Endothelial cell of umbilical vein (primary cell): ENCODE data around the gene WHRN.

Experiments used
- CTCF ChIP-seq, 2 donors: IDR thresholded peaks; 1 replicate in 1 of 2; 2 replicates in 1 of 2; pipeline ENCODE4 v1.5.1; 2011; ENCODE audit warnings: low read length in 2 of 2, mild to moderate bottlenecking in 2 of 2, moderate library complexity in 2 of 2, control low read depth in 1 of 2, inconsistent platforms in 1 of 2, low read depth in 1 of 2; ENCODE audit not compliant: insufficient read depth in 1 of 2; ENCODE audit errors: extremely low read depth in 1 of 2
- EZH2 ChIP-seq: IDR thresholded peaks from 2 replicates; pipeline ENCODE4 v1.6.1; 2012; ENCODE audit warnings: borderline replicate concordance, low read depth, mild to moderate bottlenecking, moderate library complexity, low read length, inconsistent platforms; ENCODE audit not compliant: severe bottlenecking
- MAX ChIP-seq: IDR thresholded peaks from 2 replicates; pipeline ENCODE4 v1.6.1; 2011; ENCODE audit not compliant: insufficient read depth, insufficient read length
- MYC ChIP-seq: IDR thresholded peaks from one replicate; pipeline ENCODE4 v1.6.1; 2011; ENCODE audit warnings: mild to moderate bottlenecking, low read depth, low read length
- POLR2A ChIP-seq: IDR thresholded peaks from 2 replicates; pipeline ENCODE4 v1.6.1; 2012; ENCODE audit warnings: low read depth, mild to moderate bottlenecking, control low read depth, low read length
- POLR2AphosphoS5 ChIP-seq: IDR thresholded peaks from 2 replicates; pipeline ENCODE4 v1.6.1; 2012; ENCODE audit warnings: low read depth, mild to moderate bottlenecking, control low read depth, low read length, moderate library complexity; ENCODE audit not compliant: insufficient read depth

- no peak for TF ChIP-seq CTCF (IDR thresholded peaks at IDR 0.05; ENCODE audit: extremely low read depth in 1 of 2, insufficient read depth in 1 of 2, low read depth in 1 of 2, low read length in 2 of 2)
- TF ChIP-seq POLR2A, result no peak
- TF ChIP-seq EZH2, result no peak
- TF ChIP-seq MAX, result no peak
- TF ChIP-seq POLR2AphosphoS5, result no peak
- no peak for TF ChIP-seq MYC
Measured at GRCh38 chr9:114467910-114468309, 37.4 kb downstream of the WHRN start.
